Measurements from ENCODE around the gene SESTD1.

DNA sequence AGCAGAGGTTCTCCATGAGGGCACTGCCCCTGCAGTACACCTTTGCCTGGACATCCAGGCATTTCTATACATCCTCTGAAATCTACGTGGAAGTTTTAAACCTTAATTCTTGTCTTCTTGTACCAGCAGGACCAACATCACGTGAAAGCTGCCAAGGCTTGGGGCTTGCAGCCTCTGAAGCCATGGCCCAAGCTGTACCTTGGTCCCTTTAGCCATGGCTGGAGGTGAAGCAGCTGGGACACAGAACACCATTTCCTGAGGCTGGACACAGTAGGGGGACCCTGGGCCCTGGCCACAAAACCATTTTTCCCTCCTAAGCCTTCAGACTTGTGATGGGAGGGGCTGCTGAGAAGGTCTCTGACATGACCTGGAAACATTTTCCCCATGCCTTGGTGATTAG is 181.9 kb downstream of the SESTD1 start:
- TF ChIP-seq, protein P1, sequence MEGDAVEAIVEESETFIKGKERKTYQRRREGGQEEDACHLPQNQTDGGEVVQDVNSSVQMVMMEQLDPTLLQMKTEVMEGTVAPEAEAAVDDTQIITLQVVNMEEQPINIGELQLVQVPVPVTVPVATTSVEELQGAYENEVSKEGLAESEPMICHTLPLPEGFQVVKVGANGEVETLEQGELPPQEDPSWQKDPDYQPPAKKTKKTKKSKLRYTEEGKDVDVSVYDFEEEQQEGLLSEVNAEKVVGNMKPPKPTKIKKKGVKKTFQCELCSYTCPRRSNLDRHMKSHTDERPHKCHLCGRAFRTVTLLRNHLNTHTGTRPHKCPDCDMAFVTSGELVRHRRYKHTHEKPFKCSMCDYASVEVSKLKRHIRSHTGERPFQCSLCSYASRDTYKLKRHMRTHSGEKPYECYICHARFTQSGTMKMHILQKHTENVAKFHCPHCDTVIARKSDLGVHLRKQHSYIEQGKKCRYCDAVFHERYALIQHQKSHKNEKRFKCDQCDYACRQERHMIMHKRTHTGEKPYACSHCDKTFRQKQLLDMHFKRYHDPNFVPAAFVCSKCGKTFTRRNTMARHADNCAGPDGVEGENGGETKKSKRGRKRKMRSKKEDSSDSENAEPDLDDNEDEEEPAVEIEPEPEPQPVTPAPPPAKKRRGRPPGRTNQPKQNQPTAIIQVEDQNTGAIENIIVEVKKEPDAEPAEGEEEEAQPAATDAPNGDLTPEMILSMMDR (conservative IDR thresholded peaks at IDR 0.05; ENCODE audit: low read depth in 2 of 2) = no peak
- TF ChIP-seq ZNF462 (CRISPR knock-in tag; IDR thresholded peaks at IDR 0.05) = no peak
